Pulmonary artery endothelial cell (primary cell): Measurements from ENCODE around the gene KRTAP2-2. TPM values are rescaled to one million over a fixed set of nuclear protein-coding genes. Genes with fewer than 3 reads are reported as not detected.
"Not testable (repeated sequence)": the region's sequence is repeated elsewhere in the genome, so short reads cannot be mapped to it uniquely, and the experiment has no call there.

Experiments
- DNase-seq: peaks from one replicate; pipeline ENCODE4 v3.0.0-alpha.2; 2011; ENCODE audit warnings: low read depth, low spot score
- total RNA-seq: library from RNA; depleted of rRNA; stranded (reverse); fragments of >200 nt; gene quantifications from 2 replicates; pipeline ENCODE4 v1.2.3, GENCODE V29; 2014

KRTAP2-2 gene, protein sequence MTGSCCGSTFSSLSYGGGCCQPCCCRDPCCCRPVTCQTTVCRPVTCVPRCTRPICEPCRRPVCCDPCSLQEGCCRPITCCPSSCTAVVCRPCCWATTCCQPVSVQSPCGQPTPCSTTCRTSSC
- not detected in 2 replicates for total RNA-seq

DNA sequence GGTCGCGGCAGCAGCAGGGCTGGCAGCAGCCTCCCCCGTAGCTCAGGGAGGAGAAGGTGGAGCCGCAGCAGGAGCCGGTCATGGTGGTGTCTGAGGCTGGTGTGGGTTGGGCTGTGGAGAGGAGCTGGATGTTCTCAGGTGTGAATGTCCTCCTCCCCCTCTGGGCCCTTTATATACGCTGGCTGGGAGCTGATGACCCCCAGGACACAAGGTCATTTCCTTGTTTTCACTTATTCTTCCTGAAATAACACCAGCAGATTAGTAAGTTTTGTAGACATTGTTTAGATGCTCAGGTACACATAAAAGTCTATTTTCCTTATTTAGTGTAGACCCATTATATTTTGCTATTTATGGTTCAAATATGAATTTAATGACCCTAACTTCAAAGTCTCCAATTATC lies at the start of gene KRTAP2-2:
Gene KRTAP2-2, minus strand, starts transcription at position 101 of the 400 bp plus-strand sequence. Its CDS starts 19 bp downstream, at position 82.
- DNase-seq, result not testable (repeated sequence)

DNA sequence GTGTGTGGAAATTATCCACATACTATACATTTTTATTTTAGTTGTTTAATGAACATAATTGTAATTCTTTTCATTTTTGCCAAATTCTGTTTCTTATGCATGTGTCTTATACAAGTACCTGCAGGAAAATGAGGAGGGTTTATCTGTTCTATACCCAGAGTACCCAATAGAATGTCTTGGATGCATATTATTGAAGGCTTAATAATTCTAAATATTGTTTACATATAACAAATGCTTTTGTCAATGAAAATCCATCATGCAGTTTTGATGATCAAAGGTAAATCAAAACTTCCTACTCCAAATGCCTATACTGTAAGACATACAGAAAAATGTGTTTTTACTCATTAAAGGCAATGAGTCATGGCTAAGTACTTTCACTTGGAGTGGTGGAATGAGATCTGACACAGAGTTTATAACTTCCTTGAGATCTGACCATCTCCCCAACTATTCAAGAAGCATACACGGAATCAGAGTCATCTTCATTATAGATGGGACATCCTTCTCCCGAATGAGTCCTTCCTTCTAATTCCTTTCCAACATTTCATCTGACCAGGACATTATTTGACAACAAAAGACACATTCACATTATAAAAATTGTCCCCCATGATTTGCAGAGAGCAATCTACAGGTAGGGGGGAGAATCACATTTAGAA lies 49.5 kb upstream of the KRTAP2-2 start:
- not testable (repeated sequence) for DNase-seq

DNA sequence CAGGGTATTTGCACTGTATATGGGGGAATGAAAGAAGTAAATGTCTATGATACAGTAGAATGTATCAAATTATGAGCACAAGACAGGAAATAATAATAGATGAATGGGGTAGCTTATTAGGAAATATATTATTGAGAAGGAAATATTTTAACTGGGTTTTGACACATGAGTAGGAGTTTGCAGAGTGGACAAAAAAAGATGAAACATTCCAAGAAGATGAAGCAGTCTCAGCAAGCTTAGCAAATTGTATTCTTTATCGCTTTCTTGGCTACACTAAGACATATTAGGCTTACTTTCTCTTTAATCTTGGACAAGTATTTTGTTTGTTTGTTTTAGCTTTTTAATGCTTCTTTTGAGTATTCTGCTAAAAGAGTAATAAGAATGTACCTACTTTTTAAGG lies 48.9 kb upstream of the KRTAP2-2 start:
- DNase-seq, result no peak

DNA sequence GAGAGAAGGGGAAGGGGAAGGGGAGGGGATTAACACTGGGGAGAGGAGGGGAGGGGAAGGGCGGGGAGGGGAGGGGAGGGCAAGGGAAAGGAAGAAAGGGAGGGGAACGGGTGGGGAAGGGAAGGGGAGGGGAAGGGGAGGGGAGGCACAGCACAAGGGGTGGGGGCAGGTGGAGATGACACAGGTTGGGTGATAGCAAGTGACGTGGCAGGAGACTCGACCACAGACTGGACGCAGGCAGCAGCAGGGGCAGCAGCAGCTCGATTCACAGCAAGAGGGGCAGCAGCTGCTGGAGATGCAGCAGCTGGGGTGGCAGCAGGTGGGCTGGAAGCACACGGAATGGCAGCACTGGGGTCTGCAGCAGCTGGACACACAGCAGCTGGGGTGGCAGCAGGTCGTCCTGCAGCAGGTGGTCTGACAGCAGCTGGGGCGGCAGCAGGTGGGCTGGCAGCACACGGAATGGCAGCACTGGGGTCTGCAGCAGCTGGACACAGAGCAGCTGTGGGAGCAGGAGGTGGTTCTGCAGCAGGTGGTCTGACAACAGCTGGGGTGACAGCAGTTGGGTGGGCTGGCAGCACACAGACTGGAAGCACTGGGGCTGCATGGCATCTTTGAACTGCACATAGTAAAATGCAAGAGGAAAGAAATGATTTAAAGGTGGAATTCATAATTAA lies 46.7 kb upstream of the KRTAP2-2 start, which contains the start of gene KRTAP4-16:
Gene KRTAP4-16, minus strand, starts transcription at position 624 of the 674 bp plus-strand sequence. Its CDS starts 0 bp downstream, at position 624.
- no peak for DNase-seq

GRCh38 chr17:41099682-41100480 lies 44.9 kb upstream of the KRTAP2-2 start:
- DNase-seq, result peak; percentile 5

GRCh38 chr17:41098481-41098880 lies 43.5 kb upstream of the KRTAP2-2 start:
- no peak for DNase-seq

- no peak for DNase-seq
These were observed 43.0 kb upstream of the KRTAP2-2 start, which contains the start of gene KRTAP4-8 for GRCh38 chr17:41098042-41098441. Gene KRTAP4-8, minus strand, starts transcription at chr17:41098142. Its CDS starts 58 bp downstream, at chr17:41098084.

GRCh38 chr17:41096055-41096454 lies 41.0 kb upstream of the KRTAP2-2 start:
- no peak for DNase-seq

DNA sequence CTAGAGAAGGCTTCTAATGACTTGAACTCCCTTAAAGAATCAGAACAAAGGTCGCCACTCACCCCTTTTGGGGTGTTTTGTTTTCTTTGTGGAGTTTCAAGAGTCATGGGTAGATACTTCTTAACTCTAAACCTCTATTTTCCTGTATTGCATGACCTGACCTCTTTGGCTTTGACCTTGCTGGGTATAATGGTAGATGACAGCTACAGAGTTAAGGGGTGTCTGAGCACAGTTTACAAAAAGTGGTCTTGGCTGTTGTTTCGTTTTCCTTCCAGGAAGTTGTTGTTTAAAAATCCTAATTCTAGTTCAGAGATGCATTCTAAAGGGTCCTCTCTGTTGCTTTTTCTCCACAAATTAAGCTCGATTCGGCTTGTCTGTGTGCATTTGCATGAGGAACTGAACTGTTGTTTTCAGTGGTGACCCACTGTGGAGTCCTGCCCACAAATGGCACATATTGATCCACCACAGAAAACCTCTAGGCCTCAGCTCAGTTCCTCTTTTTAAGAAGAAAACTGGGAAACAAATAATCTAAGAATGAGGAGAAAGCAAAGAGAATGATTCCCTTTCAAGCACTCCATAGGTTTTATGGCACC lies 33.8 kb upstream of the KRTAP2-2 start:
- not testable (repeated sequence) for DNase-seq

GRCh38 chr17:41084100-41084856 lies 29.2 kb upstream of the KRTAP2-2 start, which contains the start of gene KRTAP4-7:
Gene KRTAP4-7, plus strand, starts transcription at chr17:41084150. Its CDS starts 57 bp downstream, at chr17:41084207.
- not testable (repeated sequence) for DNase-seq

GRCh38 chr17:41083427-41083826 lies 28.4 kb upstream of the KRTAP2-2 start:
- DNase-seq, result not testable (repeated sequence)

DNA sequence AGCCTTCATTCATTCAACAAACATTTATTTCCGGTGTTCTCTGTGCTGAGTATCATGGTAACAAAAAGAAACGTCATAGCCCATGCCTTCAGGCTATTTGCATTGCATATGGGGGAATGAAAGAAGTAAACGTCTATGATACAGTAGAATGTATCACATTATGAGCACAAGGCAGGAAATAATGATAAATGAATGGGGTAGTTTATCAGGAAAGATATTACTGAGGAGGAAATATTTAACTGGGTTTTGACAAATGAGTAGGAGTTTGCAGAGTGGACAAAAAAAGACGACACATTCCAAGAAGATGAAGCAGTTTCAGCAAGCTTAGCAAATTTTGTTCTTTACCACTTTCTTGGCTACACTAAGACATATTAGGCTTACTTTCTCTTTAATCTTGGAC lies 27.6 kb upstream of the KRTAP2-2 start:
- no peak for DNase-seq

DNA sequence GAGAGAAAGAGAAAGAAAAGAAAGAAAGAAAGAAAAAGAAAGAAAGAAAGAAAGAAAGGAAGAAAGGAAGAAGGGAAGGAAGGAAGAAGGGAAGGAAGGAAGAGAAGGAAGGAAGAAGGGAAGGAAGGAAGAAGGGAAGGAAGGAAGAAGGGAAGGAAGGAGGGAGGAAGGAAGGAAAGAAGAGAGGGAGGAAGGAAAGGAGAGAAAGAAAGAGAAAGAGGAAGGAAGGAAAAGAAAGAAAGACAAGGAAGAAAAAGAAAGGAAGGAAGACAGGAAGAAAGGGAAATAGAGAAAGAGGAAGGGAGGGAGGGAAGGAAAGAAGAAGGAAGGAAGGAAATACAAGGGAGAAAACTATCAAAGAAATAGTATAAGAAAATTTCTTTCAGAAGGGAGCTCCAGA lies 21.8 kb upstream of the KRTAP2-2 start:
- DNase-seq, result no peak

DNA sequence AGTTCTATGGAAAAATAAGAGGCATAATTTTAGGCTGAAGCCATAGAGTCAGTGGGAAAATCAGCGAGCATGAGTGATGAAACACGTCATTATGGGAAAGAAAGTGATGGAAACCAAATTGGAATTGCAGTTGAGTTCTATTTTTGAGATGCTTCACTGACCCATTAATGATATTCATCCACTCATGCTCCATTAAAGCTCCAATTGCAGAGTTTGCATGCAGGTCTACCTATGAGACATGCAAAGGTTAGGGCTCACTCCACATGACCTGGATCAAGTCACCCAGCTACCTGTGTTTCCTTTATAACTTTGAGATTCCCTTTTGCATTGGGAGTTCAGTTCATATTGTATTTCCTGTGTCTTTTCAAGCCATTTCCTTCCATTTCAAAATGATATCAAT lies 18.6 kb upstream of the KRTAP2-2 start:
- DNase-seq, result no peak

DNA sequence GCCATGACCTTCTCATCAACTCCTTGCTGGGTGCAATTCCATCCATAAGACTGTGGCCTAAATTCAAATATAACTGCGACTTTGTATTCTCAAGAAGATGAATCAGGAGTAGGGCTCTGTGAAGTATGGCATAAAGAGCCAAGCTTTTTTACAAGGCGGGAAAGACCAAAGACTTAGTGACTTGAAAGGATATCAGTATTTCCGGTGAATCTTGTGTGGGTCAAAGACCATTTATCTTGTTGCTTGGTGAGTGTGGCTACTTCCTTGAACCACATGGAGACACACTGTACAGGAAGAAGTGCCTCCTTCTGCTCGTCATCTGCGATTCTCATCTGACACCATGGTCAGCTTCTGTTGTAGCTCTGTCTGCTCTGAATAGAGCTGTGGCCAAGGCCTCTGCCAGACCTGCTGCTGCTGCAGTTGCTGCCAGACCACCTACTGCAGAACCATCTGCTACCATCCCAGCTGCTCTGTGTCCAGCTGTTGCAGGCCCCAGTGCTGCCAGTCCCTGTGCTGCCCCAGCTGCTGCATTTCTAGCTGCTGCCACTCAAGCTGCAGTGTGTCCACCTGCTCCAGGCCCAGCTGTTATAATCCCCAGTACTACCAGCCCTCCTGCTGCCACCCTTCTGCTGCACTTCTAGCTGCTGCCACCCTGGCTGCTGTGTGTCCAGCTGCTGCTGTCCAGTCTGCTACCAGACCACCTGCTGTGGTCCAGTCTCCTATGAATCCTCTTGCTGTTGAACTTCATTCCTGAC lies 16.8 kb upstream of the KRTAP2-2 start:
- DNase-seq, result no peak

GRCh38 chr17:41069031-41069430 lies 14.0 kb upstream of the KRTAP2-2 start:
- no peak for DNase-seq

- no peak for DNase-seq
These were observed 12.3 kb upstream of the KRTAP2-2 start for GRCh38 chr17:41067281-41067680.

DNA sequence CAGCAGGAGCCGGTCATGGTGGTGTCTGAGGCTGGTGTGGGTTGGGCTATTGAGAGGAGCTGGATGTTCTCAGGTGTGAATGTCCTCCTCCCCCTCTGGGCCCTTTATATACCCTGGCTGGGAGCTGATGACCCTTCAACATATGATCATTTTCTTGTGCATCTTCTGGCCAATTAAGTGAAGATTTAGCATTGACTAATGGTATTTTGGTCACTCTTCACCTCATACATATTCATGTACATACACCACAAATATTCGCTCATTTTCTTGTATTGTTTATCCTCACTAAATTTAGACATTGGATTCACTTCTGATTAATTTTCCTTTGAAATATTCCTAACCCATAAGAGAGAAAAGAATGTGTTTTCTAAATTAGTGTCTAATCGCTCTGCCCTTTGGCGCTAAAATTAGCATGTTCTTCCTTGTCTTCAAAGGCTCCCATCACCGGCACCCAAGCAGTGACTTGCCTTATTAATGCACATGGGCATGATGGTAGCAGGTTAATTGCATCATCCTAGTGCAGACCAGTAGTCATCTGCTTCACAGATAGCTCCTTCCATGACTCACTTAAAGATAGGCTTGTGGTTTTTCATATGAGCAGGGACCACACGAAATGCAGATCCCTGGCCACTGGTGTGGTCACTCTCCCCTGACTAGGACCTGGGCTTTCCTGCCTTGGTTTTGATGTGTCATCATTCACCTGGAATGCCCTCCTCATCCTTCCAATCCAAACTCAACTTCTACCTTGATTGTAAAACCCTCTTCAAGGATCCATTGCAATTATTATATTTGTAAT lies 11.0 kb upstream of the KRTAP2-2 start, which contains the start of gene KRTAP2-4:
Gene KRTAP2-4, minus strand, starts transcription at position 51 of the 796 bp plus-strand sequence. Its CDS starts 34 bp downstream, at position 17.
- DNase-seq, result no peak
